Esophagus mucosa (tissue), 1 donor: ENCODE measurements around the gene CEP120. TPM values are rescaled to one million over a fixed set of nuclear protein-coding genes. Genes with fewer than 3 reads are reported as not detected.
"Not testable (repeated sequence)": the region's sequence is repeated elsewhere in the genome, so short reads cannot be mapped to it uniquely, and the experiment has no call there.

Experiments used
- ATAC-seq: fragments of 200-7000 bp; cut with Tn5 transposase; one replicate; pipeline ENCODE4 v1.9.1; 2020
- total RNA-seq: library from RNA; stranded (reverse); gene quantifications from one replicate; pipeline ENCODE4 v1.2.4, GENCODE V29; 2023
- donor health status: DM: yes; HTN: yes; CAD: no.

CEP120 gene
- total RNA-seq, 1 donor from 2014 or later: 9.5 TPM

GRCh38 chr5:123438244-123438643 is 15.0 kb upstream of the CEP120 start:
- ATAC-seq: no peak

DNA sequence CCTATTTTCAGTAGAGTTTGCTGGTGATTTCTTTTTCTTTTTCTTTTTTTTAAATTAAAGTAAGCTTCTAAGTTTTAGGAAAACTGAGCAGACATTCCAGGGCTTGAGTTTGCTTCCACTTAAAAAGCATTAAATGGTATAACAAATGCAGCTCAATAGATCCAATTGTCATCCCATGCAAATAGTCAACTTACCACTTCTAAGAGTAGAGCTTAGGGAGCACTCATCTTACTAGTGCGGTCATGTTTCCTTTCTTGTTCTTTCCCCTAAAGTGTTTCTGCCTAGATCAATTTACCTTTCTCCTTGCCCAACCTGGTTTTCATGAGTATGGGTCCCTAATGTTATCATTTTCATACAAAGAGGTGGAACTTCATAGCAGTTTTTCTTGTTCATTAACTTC is 13.0 kb upstream of the CEP120 start:
- no peak for ATAC-seq

GRCh38 chr5:123434796-123435195 is 11.6 kb upstream of the CEP120 start:
- no peak for ATAC-seq

DNA sequence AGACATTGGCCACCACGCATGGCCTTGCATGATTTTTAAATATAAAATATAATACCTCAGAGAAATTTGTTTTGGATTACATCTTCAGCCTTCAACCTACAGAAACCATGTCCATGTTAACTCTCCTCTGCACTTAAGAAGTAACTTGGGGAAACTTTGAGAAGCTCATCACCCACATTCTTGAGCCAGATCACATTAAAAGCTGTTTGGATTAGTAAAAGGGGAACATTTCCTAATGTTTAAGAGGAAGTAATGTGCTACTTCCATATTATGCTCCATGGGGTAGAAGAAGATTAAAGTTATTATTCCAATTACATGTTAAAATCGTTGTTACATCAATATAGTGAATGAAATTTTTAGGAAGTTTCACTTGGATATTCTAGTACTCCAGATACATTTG is 10.4 kb upstream of the CEP120 start:
- no peak for ATAC-seq

- not testable (repeated sequence) for ATAC-seq
Measured at GRCh38 chr5:123430441-123430840, 7.2 kb upstream of the CEP120 start.

GRCh38 chr5:123429993-123430392 is 6.8 kb upstream of the CEP120 start:
- peak; percentile 98 for ATAC-seq

DNA sequence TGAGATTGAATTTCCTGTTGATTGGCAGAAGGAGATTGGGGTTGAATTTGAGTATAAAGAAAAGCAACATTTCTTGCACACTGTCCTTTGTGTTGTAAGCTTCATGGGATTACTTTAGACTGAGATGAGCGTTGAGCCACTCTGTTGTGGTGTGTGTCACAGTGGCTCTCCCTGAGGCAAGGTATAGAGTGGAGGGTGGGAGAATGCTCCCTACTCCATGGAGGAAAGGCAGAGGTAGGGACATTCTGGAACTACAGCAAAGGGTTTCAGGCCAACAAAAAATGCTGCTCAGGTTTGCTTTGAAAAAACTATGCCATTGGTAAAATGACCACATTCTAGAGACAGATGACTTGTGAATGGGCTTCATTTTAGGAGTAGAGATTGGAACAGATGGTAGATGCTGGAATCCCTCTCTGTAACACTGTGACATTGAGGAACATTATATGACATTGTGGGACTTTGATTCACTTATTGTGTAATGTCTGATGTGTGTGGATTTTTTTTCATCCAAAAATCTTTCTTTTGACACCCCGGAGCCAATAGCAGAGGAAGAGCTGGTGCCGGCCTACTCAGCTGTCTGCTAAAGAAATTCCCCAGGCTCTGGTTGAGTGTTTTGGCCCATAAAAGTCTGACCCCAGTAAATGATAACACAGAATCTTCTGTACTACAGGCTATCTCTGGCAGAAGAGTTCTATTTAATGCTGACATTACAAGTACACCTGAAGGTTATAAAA is 6.2 kb upstream of the CEP120 start:
- ATAC-seq: peak; percentile 68

DNA sequence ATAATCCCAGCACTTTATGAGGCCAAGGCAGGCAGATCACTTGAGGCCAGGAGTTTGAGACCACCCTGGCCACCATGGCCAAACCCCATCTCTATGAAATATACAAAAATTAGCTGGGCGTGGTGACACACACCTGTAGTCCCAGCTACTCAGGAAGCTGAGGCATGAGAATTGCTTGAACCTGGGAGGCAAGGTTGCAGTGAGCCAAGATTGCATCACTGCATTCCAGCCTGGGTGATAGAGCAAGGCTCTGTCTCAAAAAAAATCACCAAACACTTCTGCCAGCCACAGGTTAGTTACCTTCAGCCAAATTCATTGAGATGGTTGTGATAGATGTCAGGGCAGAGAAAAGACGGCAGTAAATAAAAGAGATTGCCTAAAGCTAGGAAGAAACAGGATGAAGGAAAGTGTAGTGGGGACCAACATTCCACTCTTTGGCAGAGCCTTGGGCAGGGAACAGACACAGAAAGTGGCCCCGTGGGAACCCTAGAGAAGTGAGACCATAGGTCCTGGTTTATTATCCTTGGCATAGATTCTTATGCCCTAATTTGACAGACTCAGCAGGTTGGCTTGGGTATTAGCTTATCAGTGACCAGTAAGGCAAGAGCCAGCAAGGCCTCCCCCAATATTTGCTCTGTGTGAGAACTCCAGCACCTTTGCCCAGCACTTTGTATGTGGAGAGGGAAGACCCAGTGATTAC is 5.5 kb upstream of the CEP120 start:
- no peak for ATAC-seq

DNA sequence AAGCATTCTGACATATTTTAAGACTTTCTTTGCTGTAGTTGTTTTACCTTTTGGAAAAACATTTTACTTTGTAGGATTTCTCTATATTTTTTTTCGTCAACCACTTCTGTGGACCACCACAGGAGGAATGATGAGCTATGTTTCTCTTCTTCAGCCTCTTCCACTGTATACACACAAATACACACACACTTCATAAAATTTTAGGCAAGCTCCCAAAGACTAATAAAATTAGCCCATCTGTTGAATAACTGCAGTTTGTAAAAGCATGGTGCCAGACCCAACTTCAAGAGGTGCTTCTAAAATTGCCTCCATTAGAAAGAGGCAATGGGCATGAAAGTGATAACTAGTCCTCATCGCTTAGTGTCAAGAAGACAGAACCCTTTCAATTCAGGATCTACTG is 4.1 kb upstream of the CEP120 start:
- no peak for ATAC-seq

DNA sequence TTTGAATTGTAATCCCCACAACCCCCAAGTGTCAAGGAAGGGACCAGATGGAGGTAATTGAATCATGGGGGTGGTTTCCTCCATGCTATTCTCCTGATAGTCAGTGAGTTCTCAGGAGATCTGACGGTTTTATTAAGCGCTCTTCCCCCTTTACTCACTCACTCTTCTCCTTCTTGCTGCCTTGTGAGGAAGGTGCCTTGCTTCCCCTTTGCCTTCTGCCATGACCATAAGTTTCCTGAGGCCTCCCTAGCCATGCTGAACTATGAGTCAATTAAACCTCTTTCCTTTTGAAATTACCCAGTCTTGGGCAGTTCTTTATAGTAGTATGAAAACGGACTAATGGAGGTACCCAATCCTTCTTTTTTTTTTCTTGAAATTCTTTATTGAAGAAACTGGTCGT is 2.2 kb upstream of the CEP120 start:
- no peak for ATAC-seq

GRCh38 chr5:123422433-123423277 is 548 bp downstream of the CEP120 start:
- peak; percentile 5 for ATAC-seq

DNA sequence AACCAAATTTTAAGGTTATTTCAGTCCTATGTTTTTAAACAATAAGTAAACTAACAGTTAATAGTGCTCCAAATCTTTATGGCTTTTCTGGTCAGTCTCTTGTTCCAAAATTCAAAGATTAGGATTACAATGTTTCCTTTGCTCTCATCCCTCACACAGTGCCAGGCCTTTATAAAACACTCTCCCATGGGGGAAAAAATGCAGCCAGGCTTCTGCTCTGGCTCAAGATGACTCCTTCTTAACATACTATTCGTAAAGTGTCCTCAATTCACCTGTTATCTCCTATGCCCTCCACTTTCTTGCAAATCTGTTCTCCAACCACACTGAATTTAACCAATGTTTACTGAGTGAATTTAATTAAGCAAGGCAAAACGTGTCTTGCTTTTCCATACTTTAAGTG is 1.4 kb downstream of the CEP120 start:
- no peak for ATAC-seq

GRCh38 chr5:123414974-123415373 is 8.2 kb downstream of the CEP120 start:
- no peak for ATAC-seq

DNA sequence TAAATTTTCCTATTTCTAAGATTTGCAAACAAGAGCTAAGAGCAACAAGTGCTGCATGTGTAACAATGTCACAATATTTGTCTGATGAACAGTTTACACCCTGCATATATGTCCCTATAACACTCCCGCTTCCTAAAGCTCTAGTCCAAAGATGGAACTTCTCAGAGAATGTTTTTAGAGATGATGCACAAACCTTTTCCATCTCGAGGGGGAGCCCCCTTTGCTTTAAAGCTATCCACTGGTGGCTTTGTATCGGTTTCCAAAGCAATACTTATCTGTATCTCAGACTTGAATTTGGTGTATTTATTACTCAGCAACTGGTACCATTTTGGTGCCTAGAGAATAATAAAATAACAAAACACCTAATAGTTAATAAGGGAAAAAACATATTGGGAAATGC is 11.0 kb downstream of the CEP120 start:
- no peak for ATAC-seq

DNA sequence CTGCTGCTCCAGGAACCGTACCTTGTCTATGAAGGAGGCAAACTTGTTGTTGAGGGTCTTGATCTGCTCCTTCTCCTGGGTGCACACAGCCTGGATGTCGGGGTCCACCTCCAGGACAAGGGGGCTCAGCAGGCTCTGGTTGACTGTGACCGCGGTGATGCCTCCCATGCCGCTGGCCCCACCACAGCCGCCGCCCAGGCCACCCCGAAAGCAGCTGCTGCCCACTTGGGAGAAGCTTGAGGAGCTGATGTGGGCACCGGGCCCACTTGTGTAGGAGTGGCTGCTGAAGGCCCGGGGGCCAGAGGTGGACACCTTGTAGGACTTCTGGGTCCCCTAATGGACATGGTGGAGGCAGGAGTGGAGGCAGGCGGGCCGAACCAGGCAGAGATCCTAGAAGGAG is 21.2 kb downstream of the CEP120 start:
- ATAC-seq: not testable (repeated sequence)

- no peak for ATAC-seq
Measured at GRCh38 chr5:123401320-123401719, 21.9 kb downstream of the CEP120 start.

- not testable (repeated sequence) for ATAC-seq
Measured at GRCh38 chr5:123400870-123401291, 22.3 kb downstream of the CEP120 start.

DNA sequence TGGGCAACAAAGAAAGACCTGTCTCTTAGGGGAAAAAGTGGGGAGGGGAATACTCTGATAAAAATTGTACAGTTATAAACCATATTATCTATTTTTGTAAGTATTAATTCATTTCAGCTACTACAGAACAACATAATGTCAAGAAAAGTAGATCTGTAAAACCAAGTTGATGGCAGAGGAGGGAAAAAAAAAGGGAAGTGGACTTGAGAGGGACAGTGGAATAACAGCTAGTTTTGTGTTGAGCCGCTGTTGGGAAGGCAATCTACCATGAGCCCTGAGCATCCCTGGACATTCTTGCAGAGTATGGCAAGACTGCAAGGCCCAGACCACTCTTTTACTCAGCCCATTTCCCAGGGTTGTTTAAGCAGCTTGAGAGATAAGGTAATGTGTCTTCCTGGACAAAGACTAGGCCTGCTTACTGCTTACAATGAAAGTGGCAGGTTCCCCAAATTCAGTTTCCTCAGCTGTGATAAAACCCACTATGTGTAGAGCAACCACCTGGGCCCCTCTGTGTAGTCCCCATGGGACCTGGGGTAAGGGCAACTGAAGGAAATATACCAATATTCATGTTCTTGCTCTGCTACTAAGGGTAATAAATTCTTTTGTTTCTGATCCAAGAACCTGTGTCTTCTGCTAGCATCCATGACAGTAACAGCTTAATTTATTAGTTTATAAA is 25.0 kb downstream of the CEP120 start:
- ATAC-seq: no peak

DNA sequence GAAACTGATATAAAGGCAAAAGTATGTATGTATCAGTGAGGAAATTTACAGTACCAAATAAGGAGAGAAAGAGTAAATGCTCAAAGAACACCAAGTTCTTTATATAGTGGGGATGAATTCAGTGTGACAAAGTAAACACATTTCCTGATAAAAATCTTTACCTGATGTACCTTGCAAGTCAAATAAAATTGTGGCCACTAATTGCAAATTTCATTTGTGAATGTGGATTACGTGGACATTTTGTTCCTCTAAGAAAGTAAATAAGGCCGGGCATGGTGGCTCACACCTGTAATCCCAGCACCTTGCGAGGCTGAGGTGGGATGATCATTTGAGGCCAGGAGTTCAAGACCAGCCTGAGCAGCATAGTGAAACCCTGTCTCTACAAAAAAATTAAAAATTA is 25.7 kb downstream of the CEP120 start:
- ATAC-seq: no peak

DNA sequence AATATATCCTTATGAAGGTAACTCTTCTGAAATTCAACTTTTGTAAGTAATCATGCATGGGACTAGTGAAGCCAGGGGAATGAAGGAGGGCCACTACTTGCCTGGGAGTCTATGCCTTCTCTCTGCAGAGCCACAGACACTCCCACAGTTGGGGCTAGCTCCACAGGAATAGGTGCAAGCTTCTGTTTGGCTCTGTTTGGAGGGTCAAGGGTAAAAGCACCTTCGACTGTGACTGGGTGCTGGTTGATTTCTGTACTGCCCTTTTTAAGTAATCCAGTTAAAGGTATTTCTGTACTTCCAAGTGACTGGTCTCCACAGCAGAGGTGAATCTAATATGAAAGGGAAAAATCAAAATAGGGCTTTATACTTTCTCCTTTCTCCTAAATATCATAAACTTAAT is 32.2 kb downstream of the CEP120 start:
- no peak for ATAC-seq

DNA sequence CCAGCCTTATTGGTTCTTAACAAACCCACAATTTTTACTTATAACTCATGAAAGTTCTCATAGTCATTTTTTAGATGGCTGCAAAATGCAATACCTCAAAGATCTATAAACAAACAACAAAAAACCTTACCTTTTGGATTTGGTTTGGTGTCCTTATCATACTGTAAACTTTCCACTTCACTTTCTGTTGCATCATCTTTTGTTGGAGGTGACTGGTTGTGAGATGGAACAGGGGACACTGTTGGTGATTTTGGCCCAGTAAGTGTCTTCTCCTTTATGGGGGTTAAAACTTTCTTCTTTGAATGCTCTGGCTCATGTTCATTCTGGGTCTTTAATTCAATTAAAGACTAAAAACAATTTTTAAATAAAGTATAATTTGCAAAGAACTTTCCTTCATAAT is 33.4 kb downstream of the CEP120 start:
- no peak for ATAC-seq

- ATAC-seq: no peak
Measured at GRCh38 chr5:123387313-123387712, 35.9 kb downstream of the CEP120 start.

GRCh38 chr5:123382252-123382651 is 41.0 kb downstream of the CEP120 start:
- no peak for ATAC-seq
